ENCODE results near the gene USHBP1.

Gene USHBP1

GRCh38 chr19:17264641-17264979 is at the start of gene USHBP1:
USHBP1 (minus strand) TSS chr19:17264745; CDS start chr19:17264299, 446 bp downstream.
- no peak within 1 kb of the TSS for H3K4me3 ChIP-seq (ENCODE audit: control insufficient read depth, low read depth, low read length)
- TF ChIP-seq, protein P1, sequence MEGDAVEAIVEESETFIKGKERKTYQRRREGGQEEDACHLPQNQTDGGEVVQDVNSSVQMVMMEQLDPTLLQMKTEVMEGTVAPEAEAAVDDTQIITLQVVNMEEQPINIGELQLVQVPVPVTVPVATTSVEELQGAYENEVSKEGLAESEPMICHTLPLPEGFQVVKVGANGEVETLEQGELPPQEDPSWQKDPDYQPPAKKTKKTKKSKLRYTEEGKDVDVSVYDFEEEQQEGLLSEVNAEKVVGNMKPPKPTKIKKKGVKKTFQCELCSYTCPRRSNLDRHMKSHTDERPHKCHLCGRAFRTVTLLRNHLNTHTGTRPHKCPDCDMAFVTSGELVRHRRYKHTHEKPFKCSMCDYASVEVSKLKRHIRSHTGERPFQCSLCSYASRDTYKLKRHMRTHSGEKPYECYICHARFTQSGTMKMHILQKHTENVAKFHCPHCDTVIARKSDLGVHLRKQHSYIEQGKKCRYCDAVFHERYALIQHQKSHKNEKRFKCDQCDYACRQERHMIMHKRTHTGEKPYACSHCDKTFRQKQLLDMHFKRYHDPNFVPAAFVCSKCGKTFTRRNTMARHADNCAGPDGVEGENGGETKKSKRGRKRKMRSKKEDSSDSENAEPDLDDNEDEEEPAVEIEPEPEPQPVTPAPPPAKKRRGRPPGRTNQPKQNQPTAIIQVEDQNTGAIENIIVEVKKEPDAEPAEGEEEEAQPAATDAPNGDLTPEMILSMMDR (IDR thresholded peaks at IDR 0.05; ENCODE audit: control insufficient read depth, insufficient read depth, low read depth, low read length, missing control alignments), result no peak
- DNase-seq (ENCODE audit: low read depth), result no peak

GRCh38 chr19:17314007-17314593 is 49.6 kb upstream of the USHBP1 start:
- TF ChIP-seq, protein P1 (IDR thresholded peaks at IDR 0.05; ENCODE audit: control insufficient read depth, insufficient read depth, low read depth, low read length, missing control alignments), result no peak
- H3K4me3 ChIP-seq (ENCODE audit: control insufficient read depth, low read depth, low read length), result no peak overlapping the region
- DNase-seq (ENCODE audit: low read depth), result no peak

DNA sequence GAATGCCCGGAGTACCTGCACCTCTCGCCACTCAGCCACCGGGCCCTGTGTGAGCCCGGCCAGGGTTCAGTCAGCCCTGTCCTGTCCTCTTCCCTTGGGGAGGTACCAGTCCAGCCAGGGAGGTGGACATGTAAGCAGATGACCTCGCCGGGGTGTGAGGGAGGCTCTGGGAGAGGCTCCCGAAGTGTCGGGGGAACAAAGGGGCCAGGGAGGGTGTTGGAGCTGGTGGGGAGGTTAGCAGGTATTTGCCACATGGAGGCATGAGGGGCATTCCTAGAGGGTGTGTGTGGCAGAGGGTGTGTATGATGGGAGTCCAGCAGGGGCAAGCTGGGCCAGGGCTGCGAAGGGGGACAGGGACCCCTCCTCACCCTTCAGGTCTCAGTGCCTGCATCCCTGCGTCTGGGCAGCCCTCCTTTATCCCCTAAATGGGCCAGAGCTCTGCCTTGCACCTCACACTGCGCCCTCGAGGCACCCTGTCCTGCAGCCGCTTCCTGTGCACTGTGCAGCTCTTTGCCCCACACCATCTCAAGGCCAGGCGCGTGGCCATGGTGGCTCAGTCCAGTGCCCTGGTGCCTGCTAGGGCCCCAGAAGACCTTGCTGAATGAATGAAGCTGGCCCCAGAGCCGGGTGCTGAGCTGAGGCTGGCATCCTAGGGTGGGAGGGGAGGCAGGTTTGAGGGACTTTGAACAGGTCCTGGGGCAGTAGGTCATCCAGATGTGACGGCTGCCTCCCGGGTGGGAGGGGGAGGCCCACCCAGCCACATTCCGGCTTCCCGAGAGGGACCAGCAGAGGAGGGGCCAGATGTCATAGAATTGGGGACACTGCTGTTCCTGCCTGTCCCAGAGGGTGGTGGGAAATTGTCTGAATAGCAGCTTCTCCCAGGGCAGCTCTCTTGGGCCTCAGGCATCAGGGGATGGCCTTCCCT is 47.9 kb upstream of the USHBP1 start:
- no peak for DNase-seq (ENCODE audit: low read depth)
- TF ChIP-seq, protein P1 (IDR thresholded peaks at IDR 0.05; ENCODE audit: control insufficient read depth, insufficient read depth, low read depth, low read length, missing control alignments), result no peak
- H3K4me3 ChIP-seq (ENCODE audit: control insufficient read depth, low read depth, low read length), result peak overlapping the region; percentile 19

GRCh38 chr19:17311455-17312188 is 47.1 kb upstream of the USHBP1 start:
- no peak for DNase-seq (ENCODE audit: low read depth)
- TF ChIP-seq, protein P1 (IDR thresholded peaks at IDR 0.05; ENCODE audit: control insufficient read depth, insufficient read depth, low read depth, low read length, missing control alignments), result no peak

DNA sequence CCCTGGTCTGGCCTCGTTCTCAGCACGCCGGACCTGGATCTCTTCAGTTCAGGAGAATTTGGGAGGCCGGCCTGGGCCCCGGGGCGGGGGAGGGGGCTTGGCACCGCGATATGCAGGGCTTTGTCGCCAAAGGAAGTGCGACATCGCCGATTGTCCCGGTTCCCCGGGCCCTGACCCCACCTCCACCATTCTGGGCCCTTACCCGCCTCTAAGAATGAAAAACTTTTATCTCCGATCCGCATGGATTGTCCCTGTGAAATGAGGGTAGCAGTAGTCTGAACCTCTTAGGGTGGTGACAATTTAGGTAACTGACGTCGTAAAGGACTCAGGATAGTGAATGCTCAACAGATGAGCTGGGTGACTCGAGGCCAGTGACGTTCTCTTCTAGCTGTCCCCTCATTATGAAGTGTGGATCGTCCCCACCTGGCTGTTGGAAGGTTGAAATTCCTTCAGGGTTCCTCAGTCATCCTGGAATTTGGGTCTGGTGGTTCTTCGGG is 45.5 kb upstream of the USHBP1 start:
- DNase-seq (ENCODE audit: low read depth), result no peak
- TF ChIP-seq, protein P1 (IDR thresholded peaks at IDR 0.05; ENCODE audit: control insufficient read depth, insufficient read depth, low read depth, low read length, missing control alignments), result no peak
- H3K4me3 ChIP-seq (ENCODE audit: control insufficient read depth, low read depth, low read length), result peak overlapping the region; percentile 100

More at GRCh38 chr19:17311455-17312188, 47.1 kb upstream of the USHBP1 start:
- H3K4me3 ChIP-seq (ENCODE audit: control insufficient read depth, low read depth, low read length), result peak overlapping the region; percentile 19
